Activated CD4-positive, alpha-beta memory T cell treated with anti-CD3 and anti-CD28 coated beads, Interleukin-2, amount 10 ng/mL, durations not matched to agents 7 days and 5 days (primary cell): ENCODE measurements around the gene CCNF. TPM values are rescaled to one million over a fixed set of nuclear protein-coding genes. Genes with fewer than 3 reads are reported as not detected.
A peak's percentile ranks its signal among the peaks of the same experiment; 100 is the strongest.
"Not testable (repeated sequence)": the region's sequence is repeated elsewhere in the genome, so short reads cannot be mapped to it uniquely, and the experiment has no call there.

ENCODE experiments used
- CTCF ChIA-PET: fragments of 350-600 bp; sonication (Branson Sonifier 250); formaldehyde crosslinking; loops from one replicate; lab custom pipeline; 2021; ENCODE audit warnings: antibody characterized with exemption, inconsistent platforms; lab: Charles Lee
- POLR2A ChIA-PET: fragments of 350-600 bp; sonication (Branson Sonifier 250); formaldehyde crosslinking; loops from one replicate; lab custom pipeline; 2021; ENCODE audit warnings: antibody characterized with exemption; lab: Charles Lee
- DNase-seq: peaks from one replicate; pipeline ENCODE4 v3.0.0-alpha.2; 2020
- H3K27ac Mint-ChIP-seq: one replicate; pipeline ENCODE4 v1.8.0; 2021; ENCODE audit warnings: mild to moderate bottlenecking, mixed read lengths
- H3K27me3 Mint-ChIP-seq: one replicate; pipeline ENCODE4 v1.8.0; 2021; ENCODE audit warnings: mixed read lengths
- H3K36me3 Mint-ChIP-seq: one replicate; pipeline ENCODE4 v1.8.0; 2021; ENCODE audit warnings: low read depth, mixed read lengths
- H3K4me1 Mint-ChIP-seq: one replicate; pipeline ENCODE4 v1.8.0; 2021; ENCODE audit warnings: mixed read lengths
- H3K4me3 Mint-ChIP-seq: one replicate; pipeline ENCODE4 v1.8.0; 2021; ENCODE audit warnings: mild to moderate bottlenecking, mixed read lengths
- H3K9me3 Mint-ChIP-seq: one replicate; pipeline ENCODE4 v1.8.0; 2021; ENCODE audit warnings: mixed read lengths
- total RNA-seq, 2 experiments: library from RNA; stranded (reverse); gene quantifications; one replicate each; pipeline ENCODE4 v1.2.3, GENCODE V29; 2021

CCNF gene, protein sequence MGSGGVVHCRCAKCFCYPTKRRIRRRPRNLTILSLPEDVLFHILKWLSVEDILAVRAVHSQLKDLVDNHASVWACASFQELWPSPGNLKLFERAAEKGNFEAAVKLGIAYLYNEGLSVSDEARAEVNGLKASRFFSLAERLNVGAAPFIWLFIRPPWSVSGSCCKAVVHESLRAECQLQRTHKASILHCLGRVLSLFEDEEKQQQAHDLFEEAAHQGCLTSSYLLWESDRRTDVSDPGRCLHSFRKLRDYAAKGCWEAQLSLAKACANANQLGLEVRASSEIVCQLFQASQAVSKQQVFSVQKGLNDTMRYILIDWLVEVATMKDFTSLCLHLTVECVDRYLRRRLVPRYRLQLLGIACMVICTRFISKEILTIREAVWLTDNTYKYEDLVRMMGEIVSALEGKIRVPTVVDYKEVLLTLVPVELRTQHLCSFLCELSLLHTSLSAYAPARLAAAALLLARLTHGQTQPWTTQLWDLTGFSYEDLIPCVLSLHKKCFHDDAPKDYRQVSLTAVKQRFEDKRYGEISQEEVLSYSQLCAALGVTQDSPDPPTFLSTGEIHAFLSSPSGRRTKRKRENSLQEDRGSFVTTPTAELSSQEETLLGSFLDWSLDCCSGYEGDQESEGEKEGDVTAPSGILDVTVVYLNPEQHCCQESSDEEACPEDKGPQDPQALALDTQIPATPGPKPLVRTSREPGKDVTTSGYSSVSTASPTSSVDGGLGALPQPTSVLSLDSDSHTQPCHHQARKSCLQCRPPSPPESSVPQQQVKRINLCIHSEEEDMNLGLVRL
- total RNA-seq: 10 to 100 TPM; 74.5 to 75.8 TPM

DNA sequence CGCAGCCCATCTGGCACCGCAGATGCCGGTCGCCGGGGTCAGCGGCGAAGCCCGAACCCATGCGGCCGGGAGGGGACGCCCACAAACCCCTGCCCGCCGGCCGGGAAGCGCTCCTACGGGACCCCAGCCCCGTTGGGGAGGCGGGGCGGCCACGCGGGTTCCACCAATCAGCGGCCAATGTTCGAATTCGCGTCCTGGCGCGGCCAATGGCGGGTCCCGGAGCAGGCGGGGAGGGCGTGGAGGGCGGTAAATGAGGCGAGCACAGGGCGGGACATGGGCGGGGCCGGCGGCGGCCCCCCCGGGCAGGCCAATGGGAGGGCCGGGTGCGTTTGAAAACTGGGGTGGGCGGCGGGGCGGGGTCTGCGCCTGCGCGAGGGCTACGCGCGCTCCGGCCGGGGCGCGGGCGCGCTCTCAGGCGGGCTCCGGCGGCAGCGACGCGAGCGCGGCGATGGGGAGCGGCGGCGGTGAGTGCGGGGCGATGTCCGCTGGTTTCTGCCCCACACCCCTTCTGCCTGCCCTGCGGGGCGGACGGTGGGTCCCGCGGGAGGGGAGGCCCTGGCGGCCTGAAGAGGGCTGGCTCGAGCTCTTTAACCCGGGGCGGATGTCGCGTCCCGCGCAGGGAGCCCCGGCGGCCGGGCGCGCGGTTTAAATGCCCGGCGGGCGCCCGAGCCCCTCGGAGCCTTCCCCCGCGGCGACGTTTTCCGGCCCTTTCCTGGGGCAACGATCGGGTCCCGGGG, at the start of gene CCNF:
Gene CCNF (plus strand): TSS at position 414 of the 737 bp plus-strand sequence. CDS start 35 bp downstream, at position 449.
- no peaks in the 10 kb centered on the region for H3K9me3 Mint-ChIP-seq
- POLR2A ChIA-PET: interaction anchor here (0.7 to 2.1 kb wide), 19 partner anchors 10 to 324 kb away, joined by 3 to 11 read pairs (median 4); partner anchors contain the start of genes AMDHD2, ATP6V0C, ECI1 and PDPK1
- peaks cover 35% of the 10 kb centered on the region for H3K36me3 Mint-ChIP-seq
- H3K27me3 Mint-ChIP-seq: no peaks in the 10 kb centered on the region
- DNase-seq: peak; percentile 98
- H3K4me3 Mint-ChIP-seq: peak within 1 kb of the TSS; percentile 90
- peaks cover 36% of the 10 kb centered on the region for H3K4me1 Mint-ChIP-seq
- H3K27ac Mint-ChIP-seq: peak within 1 kb of the TSS; percentile 73
- CTCF ChIA-PET: interaction anchor here (1.0 to 2.7 kb wide), 6 partner anchors 8 to 72 kb away, joined by 3 to 13 read pairs (median 3); partner anchors contain the start of gene TBC1D24

DNA sequence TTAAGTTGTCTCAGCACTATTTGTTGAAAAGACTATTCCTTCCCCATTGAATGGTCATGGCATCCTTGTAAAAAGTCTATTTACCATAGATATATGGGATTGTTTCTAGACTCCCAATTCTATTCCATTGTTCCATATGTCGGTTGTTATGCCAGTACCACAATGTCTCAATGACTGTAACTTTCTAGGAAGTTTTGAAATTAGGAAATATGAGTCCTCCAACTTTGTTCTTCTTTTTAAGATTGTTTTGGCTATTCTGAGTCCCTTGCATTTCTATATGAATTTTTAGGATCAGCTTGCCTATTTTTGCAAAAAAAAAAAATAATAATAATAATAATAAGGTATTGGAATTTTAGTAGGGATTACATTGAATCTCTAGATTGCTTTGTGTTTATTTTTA, 45.7 kb upstream of the CCNF start:
- DNase-seq: no peak
- POLR2A ChIA-PET: no interaction called here
- no peak overlapping the region for H3K4me3 Mint-ChIP-seq
- CTCF ChIA-PET: no interaction called here
- no peaks in the 10 kb centered on the region for H3K9me3 Mint-ChIP-seq
- no peak overlapping the region for H3K27ac Mint-ChIP-seq
- peaks cover 19% of the 10 kb centered on the region for H3K27me3 Mint-ChIP-seq
- no peaks in the 10 kb centered on the region for H3K36me3 Mint-ChIP-seq
- H3K4me1 Mint-ChIP-seq: peaks cover 4% of the 10 kb centered on the region

DNA sequence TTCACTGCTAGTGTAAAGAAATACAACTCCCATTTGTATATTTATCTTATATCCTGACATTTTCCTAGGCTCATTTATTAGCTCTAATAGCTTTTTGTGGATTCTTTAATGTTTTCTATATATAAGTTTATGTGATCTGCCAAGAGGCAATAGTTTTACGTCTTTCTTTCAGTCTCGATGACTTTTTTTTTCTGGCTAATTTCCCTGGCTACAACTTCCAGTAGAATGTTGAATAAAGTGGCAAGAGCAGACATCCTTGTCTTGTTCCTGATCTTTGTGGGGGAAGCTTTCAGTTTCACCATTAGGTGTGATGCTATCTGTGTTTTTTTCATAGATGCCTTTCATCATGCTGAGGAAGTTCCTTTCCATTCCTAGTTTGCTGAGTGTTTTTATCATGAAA, 44.8 kb upstream of the CCNF start:
- ChIA-PET CTCF (interaction anchor here (0.6 kb wide), 1 partner anchor 13 kb away, joined by 3 read pairs; no protein-coding TSS in a partner anchor), POLR2A (no interaction called here)
- H3K4me3 Mint-ChIP-seq: no peak overlapping the region
- no peaks in the 10 kb centered on the region for H3K36me3 Mint-ChIP-seq
- no peak for DNase-seq
- H3K27me3 Mint-ChIP-seq: peaks cover 15% of the 10 kb centered on the region
- peaks cover 4% of the 10 kb centered on the region for H3K4me1 Mint-ChIP-seq
- H3K27ac Mint-ChIP-seq: no peak overlapping the region
- no peaks in the 10 kb centered on the region for H3K9me3 Mint-ChIP-seq

DNA sequence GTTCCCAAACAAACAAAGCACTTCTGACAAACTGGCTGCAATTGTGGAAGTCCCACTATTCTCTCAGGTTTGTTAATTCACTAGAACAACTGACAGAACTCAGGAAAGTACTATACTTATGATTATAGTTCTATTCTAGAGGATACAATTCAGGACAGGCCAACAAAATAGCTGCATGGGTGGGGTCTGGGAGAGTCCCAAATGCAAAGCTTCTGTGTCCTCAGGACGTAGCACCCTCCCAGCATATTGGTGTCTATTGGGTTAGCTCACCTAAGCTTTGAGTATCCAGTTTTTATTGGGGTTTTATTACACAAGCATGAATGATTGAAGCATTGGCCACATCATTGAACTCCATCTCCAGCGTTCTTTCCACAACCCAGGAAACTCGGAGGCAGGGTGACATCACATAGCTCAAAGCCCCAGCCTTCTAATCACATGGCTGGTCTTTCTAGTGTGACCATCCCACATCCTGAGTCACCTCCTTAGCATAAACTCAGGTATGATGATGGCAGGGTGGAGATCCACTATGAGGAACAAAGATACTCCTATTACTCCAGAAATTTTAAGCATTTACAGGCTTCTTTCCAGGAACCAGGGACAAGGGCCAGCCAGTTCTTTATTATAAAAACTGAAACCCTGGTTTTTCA, 43.9 kb upstream of the CCNF start:
- DNase-seq: no peak
- Mint-ChIP-seq H3K9me3 (no peaks in the 10 kb centered on the region), H3K27ac (no peak overlapping the region), H3K36me3 (no peaks in the 10 kb centered on the region), H3K4me1 (peaks cover 4% of the 10 kb centered on the region), H3K4me3 (no peak overlapping the region), H3K27me3 (peaks cover 15% of the 10 kb centered on the region)
- ChIA-PET CTCF (no interaction called here), POLR2A (no interaction called here)

DNA sequence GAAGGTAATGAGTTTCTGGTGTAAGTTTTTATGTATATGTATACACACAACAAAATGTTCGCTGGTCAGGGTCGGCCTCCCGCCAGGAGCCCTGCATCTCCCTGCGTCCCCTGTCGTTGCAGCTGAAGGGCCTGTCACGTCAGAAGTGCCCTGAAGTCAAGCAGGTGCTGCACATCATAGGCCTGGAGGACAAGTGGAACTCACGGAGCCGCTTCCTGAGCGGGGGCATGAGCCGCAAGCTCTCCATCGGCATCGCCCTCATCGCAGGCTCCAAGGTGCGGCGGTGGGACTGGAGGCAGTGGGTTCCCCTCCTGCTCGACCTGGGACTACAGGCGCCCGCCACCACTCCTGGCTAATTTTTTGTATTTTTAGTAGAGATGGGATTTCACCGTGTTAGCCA, 43.3 kb upstream of the CCNF start:
- H3K36me3 Mint-ChIP-seq, H3K4me3 Mint-ChIP-seq, DNase-seq, H3K9me3 Mint-ChIP-seq, H3K27ac Mint-ChIP-seq, CTCF ChIA-PET, H3K4me1 Mint-ChIP-seq, POLR2A ChIA-PET: not testable (repeated sequence)
- peaks cover 13% of the 10 kb centered on the region for H3K27me3 Mint-ChIP-seq

DNA sequence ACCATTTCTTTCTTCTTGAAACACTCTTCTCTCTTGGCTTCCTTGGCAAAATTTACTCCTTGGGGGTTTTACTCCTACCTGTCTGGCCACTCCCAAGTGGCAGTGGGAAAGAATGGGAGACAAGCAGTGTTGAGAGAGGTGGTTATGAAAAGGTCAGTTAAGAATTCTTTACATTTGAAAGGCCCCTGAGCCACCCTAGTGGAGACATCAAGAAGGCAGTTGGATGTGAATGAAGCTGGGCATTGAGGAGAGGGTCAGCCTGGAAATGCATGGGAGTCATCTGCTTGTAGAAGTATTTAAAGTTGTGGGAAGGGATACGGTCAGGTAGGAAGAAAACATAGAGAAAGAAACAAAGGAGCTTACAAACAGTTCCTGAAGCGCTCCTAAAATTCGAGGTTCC, 42.3 kb upstream of the CCNF start:
- Mint-ChIP-seq H3K4me1 (peaks cover 4% of the 10 kb centered on the region), H3K36me3 (no peaks in the 10 kb centered on the region), H3K9me3 (no peaks in the 10 kb centered on the region), H3K27me3 (peaks cover 9% of the 10 kb centered on the region), H3K4me3 (no peak overlapping the region), H3K27ac (no peak overlapping the region)
- DNase-seq: no peak
- CTCF ChIA-PET: interaction anchor here (0.6 kb wide), 1 partner anchor 1547 kb away, joined by 3 read pairs; no protein-coding TSS in a partner anchor
- POLR2A ChIA-PET: no interaction called here

DNA sequence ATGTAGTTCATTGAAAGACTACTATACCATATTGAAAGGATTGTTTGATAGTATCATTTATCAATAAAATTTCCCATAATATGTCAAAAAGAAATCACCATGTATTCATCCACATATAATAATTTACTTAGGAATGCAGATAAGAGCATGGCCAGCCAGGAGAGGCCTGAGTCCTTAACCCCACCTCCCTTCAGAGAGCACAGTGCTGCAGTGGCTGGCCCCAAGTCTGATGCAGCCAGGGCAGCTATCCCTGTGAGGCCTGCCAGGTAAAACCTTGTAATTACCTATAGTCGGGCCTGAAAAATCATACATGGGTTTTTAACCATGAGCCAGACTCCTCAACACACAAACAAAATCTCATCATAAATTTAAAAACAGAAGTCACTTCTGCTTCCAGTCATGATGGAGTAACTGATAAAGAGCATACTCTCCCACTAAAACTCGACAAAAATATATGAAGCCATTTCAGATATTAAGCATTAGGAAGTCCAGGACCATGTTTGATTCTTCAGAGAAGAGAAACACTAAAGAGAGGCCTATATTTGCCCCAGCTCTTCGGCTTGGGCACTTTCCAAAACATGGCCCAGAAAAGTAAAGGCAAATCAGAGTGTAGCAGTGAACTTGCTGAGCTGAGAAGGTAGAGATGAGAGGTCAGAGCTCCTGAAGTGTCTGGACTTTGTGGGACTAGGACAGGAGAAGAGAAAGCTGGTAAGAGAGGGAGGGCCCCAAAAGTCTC, 40.9 kb upstream of the CCNF start:
- H3K27ac Mint-ChIP-seq: no peak overlapping the region
- ChIA-PET CTCF (interaction anchor here (1.6 kb wide), 1 partner anchor 37 kb away, joined by 3 read pairs; no protein-coding TSS in a partner anchor), POLR2A (no interaction called here)
- H3K36me3 Mint-ChIP-seq: no peaks in the 10 kb centered on the region
- no peak for DNase-seq
- H3K9me3 Mint-ChIP-seq: no peaks in the 10 kb centered on the region
- H3K27me3 Mint-ChIP-seq: peaks cover 4% of the 10 kb centered on the region
- H3K4me1 Mint-ChIP-seq: peaks cover 4% of the 10 kb centered on the region
- H3K4me3 Mint-ChIP-seq: no peak overlapping the region

DNA sequence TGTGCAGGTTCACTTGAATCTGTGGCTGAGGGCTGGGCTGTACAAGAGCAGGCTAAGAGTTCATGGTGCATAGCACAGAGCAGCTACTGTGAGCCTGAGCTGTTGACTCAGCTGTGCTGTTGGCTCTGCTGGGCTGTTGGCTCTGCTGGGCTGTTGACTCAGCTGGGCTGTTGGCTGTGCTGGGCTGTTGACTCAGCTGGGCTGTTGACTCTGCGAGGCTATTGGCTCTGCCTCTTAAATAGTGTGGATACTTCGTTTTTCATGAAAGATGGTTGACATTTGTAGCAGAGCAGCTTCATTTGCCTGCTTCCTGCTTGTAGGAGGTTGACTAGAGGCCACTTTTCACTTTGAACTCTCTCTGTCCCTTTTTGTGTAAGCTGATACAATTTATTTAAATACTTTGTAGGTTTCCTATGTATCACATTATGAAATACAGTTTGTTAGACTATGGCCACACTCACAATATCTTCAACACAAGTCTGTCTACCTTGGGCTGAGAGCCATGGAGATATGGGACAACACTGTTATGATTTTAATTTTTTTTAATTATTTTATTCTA, 40.3 kb upstream of the CCNF start:
- H3K27ac Mint-ChIP-seq: no peak overlapping the region
- POLR2A ChIA-PET: no interaction called here
- H3K9me3 Mint-ChIP-seq: no peaks in the 10 kb centered on the region
- no peak for DNase-seq
- peaks cover 4% of the 10 kb centered on the region for H3K4me1 Mint-ChIP-seq
- H3K36me3 Mint-ChIP-seq: no peaks in the 10 kb centered on the region
- H3K4me3 Mint-ChIP-seq: no peak overlapping the region
- CTCF ChIA-PET: interaction anchor here (1.6 kb wide), 1 partner anchor 38 kb away, joined by 3 read pairs; no protein-coding TSS in a partner anchor
- H3K27me3 Mint-ChIP-seq: peaks cover 4% of the 10 kb centered on the region

DNA sequence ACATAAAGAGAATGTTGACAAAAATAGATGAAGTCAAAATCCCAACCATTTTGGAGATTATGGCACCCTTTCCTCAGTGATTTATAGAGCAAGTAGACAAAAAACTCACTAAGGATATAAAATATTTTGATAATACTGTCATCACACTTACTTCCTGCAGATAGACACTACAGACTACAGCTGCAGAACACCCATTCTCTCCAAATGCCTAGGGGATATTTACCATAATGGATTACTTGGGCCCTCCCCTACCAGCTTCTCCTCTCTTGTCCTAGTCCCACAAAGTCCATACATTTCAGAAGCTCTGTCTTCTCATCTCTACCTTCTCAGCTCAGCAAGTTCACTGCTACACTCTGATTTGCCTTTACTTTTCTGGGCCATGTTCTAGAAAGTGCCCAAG, 37.2 kb upstream of the CCNF start:
- no peak overlapping the region for H3K4me3 Mint-ChIP-seq
- no peaks in the 10 kb centered on the region for H3K36me3 Mint-ChIP-seq
- H3K27me3 Mint-ChIP-seq: peaks cover 8% of the 10 kb centered on the region
- H3K27ac Mint-ChIP-seq: no peak overlapping the region
- H3K4me1 Mint-ChIP-seq: no peaks in the 10 kb centered on the region
- no peak for DNase-seq
- no peaks in the 10 kb centered on the region for H3K9me3 Mint-ChIP-seq
- ChIA-PET POLR2A (no interaction called here), CTCF (no interaction called here)

DNA sequence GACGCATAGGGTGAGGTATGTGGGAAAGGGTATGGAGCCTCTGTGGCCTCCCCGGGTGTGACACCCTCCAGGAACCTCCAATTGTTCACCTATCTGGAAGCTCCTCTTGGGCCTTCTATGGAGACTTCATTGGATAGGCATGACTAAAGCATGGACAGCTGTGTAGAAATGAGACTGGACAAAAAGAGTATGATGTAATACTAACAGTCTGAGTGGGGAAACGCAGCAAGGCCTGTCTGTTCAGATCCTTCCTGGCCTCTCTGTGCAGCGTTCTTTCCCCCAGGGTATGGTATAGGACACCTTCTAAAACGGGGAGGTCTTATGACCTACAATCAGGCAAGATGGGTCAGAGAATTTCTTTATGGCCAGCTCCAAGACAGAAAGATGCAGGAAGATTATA, 30.7 kb upstream of the CCNF start:
- Mint-ChIP-seq H3K27ac (no peak overlapping the region), H3K4me1 (no peaks in the 10 kb centered on the region)

DNA sequence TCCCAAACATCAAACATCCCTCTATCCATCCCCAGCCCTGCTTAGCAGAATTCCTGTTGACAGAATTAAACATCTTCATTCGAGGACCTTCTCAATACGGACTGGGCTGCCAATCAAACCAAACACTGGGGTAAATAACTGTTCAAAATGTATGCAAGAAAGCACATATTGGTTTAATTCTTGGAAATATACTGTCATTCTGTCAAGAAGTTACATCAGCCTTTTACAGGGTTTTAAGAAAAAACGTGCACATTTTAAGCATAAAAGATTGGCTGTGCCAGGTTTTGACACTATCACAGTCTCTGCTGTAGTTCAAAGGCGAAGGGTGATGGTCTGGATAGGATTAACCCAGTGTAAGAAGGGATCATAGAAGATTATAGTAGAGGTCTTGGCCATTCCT, 25.1 kb upstream of the CCNF start:
- ChIA-PET POLR2A (no interaction called here), CTCF (interaction anchor here (0.9 kb wide), 1 partner anchor 9 kb away, joined by 4 read pairs; no protein-coding TSS in a partner anchor)
- no peak for DNase-seq
- peak overlapping the region; percentile 68 for H3K27ac Mint-ChIP-seq
- H3K4me1 Mint-ChIP-seq: peaks cover 6% of the 10 kb centered on the region
- no peaks in the 10 kb centered on the region for H3K9me3 Mint-ChIP-seq
- no peak overlapping the region for H3K4me3 Mint-ChIP-seq
- H3K36me3 Mint-ChIP-seq: no peaks in the 10 kb centered on the region
- peaks cover 5% of the 10 kb centered on the region for H3K27me3 Mint-ChIP-seq

More for the DNA sequence above, 30.7 kb upstream of the CCNF start:
- CTCF ChIA-PET: no interaction called here
- H3K27me3 Mint-ChIP-seq: peaks cover 8% of the 10 kb centered on the region
- H3K36me3 Mint-ChIP-seq: no peaks in the 10 kb centered on the region
- DNase-seq: no peak
- no peaks in the 10 kb centered on the region for H3K9me3 Mint-ChIP-seq
- POLR2A ChIA-PET: no interaction called here
- no peak overlapping the region for H3K4me3 Mint-ChIP-seq
